H1 (cell line): ENCODE data around the gene USB1.

ENCODE experiments used
- JUND ChIP-seq: IDR thresholded peaks from 2 replicates; pipeline ENCODE4 v1.6.1; 2011; ENCODE audit warnings: mild to moderate bottlenecking, improper control_type of control experiment, low read length
- POLR2AphosphoS5 ChIP-seq: IDR thresholded peaks from 2 replicates; pipeline ENCODE4 v1.6.1; 2011; ENCODE audit warnings: low read depth, low read length
- SP1 ChIP-seq: IDR thresholded peaks from 2 replicates; pipeline ENCODE4 v1.6.1; 2011; ENCODE audit warnings: low read depth, low read length

GRCh38 chr16:58062821-58063220, 61.6 kb downstream of the USB1 start:
- TF ChIP-seq POLR2AphosphoS5: no peak
- TF ChIP-seq JUND: no peak
- no peak for TF ChIP-seq SP1
